ENCODE measurements around the gene LMF1.

The LMF1 gene

DNA sequence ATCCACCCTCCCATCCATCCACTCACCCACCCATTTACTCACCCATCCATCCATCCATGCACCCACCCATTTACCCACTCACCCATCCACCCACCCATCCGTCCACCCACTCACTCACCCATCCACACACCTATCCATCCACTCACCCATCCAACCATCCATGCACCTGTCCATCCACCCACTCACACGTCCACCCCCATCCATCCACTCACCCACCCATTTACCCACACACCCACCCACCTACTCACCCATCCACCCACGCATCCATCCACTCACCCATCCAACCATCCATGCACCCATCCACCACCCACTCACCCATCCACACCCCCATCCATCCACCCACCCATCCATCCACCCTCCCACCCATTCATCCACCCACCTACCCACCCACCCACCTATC, 22.9 kb upstream of the LMF1 start:
- H3K27me3 ChIP-seq (ENCODE audit: control insufficient read depth in 2 of 2, insufficient read depth in 2 of 2, low read length in 2 of 2): peaks cover 12 to 16% of the 10 kb centered on the region in 2 donors
- H3K36me3 ChIP-seq (ENCODE audit: control insufficient read depth in 2 of 2, insufficient read depth in 2 of 2, low read length in 2 of 2): no peaks in the 10 kb centered on the region
- H3K4me1 ChIP-seq (ENCODE audit: control insufficient read depth in 2 of 2, insufficient read depth in 2 of 2, low read length in 2 of 2): no peaks in the 10 kb centered on the region
- H3K4me3 ChIP-seq (ENCODE audit: low read length in 2 of 2): no peak overlapping the region
- H3K9ac ChIP-seq (ENCODE audit: low read depth in 1 of 2, low read length in 2 of 2): no peak overlapping the region
- no peaks in the 10 kb centered on the region for H3K9me3 ChIP-seq (ENCODE audit: control insufficient read depth in 2 of 2, low read length in 2 of 2)
- H3K27ac ChIP-seq (ENCODE audit: low read depth in 2 of 2, low read length in 2 of 2): no peak overlapping the region

DNA sequence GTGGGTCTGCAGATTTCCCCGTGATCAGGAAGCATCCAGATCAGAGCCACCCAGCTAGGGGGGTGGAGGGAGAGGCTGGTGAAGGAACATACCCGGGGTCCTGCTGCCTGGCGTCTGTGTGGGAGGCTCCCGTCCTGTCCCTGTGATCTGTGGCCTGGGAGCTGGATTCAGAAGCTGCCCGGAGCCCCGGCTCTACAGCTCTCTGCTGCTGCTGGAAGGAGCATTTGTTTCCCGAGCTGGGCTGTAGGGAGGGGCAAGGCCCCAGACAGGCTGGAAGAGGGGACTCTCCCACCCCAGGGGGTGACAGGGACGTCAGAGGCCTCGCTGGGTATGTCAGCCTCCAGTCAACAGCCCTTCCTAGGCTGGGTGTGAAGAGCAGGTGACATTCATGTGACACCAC, 21.0 kb upstream of the LMF1 start:
- H3K4me1 ChIP-seq (ENCODE audit: control insufficient read depth in 2 of 2, insufficient read depth in 2 of 2, low read length in 2 of 2): no peaks in the 10 kb centered on the region
- no peak overlapping the region for H3K9ac ChIP-seq (ENCODE audit: low read depth in 1 of 2, low read length in 2 of 2)
- no peak overlapping the region for H3K4me3 ChIP-seq (ENCODE audit: low read length in 2 of 2)
- H3K27ac ChIP-seq (ENCODE audit: low read depth in 2 of 2, low read length in 2 of 2): no peak overlapping the region
- peaks cover 4 to 12% of the 10 kb centered on the region in 2 donors for H3K27me3 ChIP-seq (ENCODE audit: control insufficient read depth in 2 of 2, insufficient read depth in 2 of 2, low read length in 2 of 2)
- H3K36me3 ChIP-seq (ENCODE audit: control insufficient read depth in 2 of 2, insufficient read depth in 2 of 2, low read length in 2 of 2): no peaks in the 10 kb centered on the region
- H3K9me3 ChIP-seq (ENCODE audit: control insufficient read depth in 2 of 2, low read length in 2 of 2): no peaks in the 10 kb centered on the region

DNA sequence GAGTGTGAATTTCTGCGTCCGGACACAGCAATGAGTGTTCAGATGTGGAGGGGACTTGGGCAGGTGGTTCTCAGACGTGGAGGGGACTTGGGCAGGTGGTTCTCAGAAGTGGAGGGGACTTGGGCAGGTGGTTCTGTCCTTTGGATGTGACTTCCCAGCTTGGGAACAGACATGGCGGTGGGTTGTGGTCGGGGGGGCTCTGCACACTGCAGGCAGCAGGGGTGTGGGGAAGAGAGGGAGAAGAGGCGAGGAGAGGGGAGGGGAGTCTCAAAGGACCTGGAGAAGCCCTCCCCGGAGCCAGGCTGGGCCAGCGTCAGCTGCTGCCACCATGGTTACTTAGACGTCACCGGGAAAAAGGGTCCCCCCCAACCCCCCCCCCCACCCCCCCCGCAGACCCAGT, 20.6 kb upstream of the LMF1 start:
- Histone ChIP-seq H3K36me3 (ENCODE audit: control insufficient read depth in 2 of 2, insufficient read depth in 2 of 2, low read length in 2 of 2) (no peaks in the 10 kb centered on the region), H3K4me3 (ENCODE audit: low read length in 2 of 2) (no peak overlapping the region), H3K27me3 (ENCODE audit: control insufficient read depth in 2 of 2, insufficient read depth in 2 of 2, low read length in 2 of 2) (peaks cover 3 to 12% of the 10 kb centered on the region in 2 donors), H3K9me3 (ENCODE audit: control insufficient read depth in 2 of 2, low read length in 2 of 2) (no peaks in the 10 kb centered on the region), H3K9ac (ENCODE audit: low read depth in 1 of 2, low read length in 2 of 2) (no peak overlapping the region), H3K4me1 (ENCODE audit: control insufficient read depth in 2 of 2, insufficient read depth in 2 of 2, low read length in 2 of 2) (no peaks in the 10 kb centered on the region), H3K27ac (ENCODE audit: low read depth in 2 of 2, low read length in 2 of 2) (no peak overlapping the region)

DNA sequence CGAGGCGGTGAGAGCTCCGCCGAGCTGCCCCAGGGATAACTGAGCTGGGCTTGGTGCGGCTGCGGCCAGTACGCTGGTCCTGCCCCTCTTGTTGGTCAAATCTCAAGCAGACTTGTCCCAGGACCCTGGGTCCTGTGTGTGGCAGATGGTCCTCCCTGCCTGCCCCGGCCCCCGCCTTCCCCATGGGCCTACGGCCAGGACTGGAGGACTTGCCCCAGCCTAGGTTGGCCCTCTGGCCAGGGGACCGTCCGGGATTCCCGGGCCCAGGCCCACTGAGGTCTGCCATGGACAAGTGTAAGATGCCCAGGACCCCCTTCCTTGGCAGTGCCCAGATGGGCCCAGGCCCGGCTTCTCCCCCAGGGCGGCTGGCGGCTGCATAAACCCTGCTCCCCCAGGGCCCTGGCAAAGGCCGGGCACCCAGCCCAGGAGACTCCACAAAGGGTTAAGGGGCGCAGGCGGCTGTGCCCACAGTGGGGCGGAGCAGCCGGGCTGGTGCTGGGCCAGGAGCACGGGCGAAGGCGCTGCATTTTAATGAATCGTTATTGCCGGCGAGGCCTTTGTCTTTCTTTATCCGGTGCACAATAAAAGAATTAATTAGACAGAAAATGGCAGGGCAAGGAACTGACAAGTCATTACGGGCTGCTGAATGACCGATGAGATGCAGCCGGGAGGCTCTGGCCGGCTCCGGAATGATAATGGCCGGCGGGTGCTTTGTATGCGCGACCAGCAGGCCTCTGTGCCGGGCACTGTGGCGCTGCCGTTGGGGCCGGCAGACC, 19.9 kb upstream of the LMF1 start:
- no peak overlapping the region for H3K27ac ChIP-seq (ENCODE audit: low read depth in 2 of 2, low read length in 2 of 2)
- no peaks in the 10 kb centered on the region for H3K4me1 ChIP-seq (ENCODE audit: control insufficient read depth in 2 of 2, insufficient read depth in 2 of 2, low read length in 2 of 2)

DNA sequence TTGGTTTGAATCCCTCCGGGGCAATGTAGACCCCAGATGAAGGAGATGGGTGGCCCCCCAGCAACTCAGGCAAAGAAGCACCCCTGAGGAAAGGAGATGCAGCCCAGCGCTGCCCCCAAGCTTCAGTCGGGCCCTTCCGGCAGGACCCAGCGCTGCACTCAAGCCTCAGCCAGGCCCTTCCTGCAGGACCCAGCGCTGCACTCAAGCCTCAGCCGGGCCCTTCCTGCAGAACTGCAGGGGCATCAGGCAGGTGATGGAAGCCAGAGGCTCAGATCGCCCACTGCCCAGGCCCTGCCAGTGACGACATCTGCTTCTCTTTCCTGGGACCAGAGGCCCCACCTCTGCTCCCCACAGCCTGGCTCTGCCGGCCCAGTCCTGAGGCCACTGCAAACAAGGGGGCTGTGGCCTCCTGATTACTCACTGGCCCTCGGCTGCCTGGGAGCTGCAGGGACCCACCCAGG, 18.6 kb upstream of the LMF1 start:
- Histone ChIP-seq H3K27me3 (ENCODE audit: control insufficient read depth in 2 of 2, insufficient read depth in 2 of 2, low read length in 2 of 2) (peaks cover 2 to 5% of the 10 kb centered on the region in 2 donors), H3K4me1 (ENCODE audit: control insufficient read depth in 2 of 2, insufficient read depth in 2 of 2, low read length in 2 of 2) (no peaks in the 10 kb centered on the region), H3K4me3 (ENCODE audit: low read length in 2 of 2) (no peak overlapping the region)

More for the DNA sequence above, 19.9 kb upstream of the LMF1 start:
- Histone ChIP-seq H3K36me3 (ENCODE audit: control insufficient read depth in 2 of 2, insufficient read depth in 2 of 2, low read length in 2 of 2) (no peaks in the 10 kb centered on the region), H3K27me3 (ENCODE audit: control insufficient read depth in 2 of 2, insufficient read depth in 2 of 2, low read length in 2 of 2) (peaks cover 2 to 9% of the 10 kb centered on the region in 2 donors), H3K4me3 (ENCODE audit: low read length in 2 of 2) (no peak overlapping the region), H3K9me3 (ENCODE audit: control insufficient read depth in 2 of 2, low read length in 2 of 2) (no peaks in the 10 kb centered on the region), H3K9ac (ENCODE audit: low read depth in 1 of 2, low read length in 2 of 2) (no peak overlapping the region)

DNA sequence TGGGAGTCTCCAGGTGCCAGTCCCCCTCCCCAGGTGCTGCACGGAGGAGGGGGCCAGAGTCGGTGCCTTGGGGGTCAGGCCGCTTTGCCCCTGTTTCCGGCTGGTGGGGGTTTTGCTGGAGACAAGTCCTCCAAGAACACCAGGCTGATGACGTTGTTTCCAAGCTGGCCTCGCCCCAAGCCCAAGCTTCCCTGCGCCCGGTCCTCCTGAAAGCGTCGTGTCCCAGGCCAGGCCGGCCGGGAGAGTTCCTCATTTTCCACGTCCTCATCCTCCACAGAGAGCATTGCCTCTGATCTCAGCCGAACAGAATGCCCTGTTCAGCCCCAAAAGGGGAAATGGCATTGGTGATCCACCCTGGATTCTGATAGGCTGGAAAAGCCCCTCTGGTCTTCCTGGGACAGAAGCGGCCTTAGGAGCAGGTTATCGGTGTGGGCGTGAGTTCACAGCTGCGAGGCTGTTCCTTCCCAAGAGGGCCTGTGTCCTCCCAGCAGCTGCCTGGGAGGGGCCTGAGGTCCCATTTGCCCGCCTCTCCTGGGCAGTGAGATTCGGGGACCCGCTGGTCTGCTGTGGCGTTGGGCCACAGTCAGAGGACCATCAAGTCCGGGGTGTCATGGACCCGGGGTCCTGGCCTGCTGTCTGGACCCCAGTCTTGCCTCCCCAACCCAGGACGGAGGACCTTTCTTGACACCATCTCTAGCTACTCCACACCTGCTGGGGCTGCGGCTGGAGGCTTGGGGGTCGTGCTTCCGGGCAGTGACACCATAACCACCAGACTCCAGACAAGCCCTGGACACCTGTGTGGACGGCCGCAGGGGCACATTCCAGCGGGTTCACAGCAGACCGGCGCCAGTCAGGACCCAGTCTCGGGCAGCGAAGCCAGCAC, 17.9 kb upstream of the LMF1 start:
- Histone ChIP-seq H3K27ac (ENCODE audit: low read depth in 2 of 2, low read length in 2 of 2) (no peak overlapping the region), H3K36me3 (ENCODE audit: control insufficient read depth in 2 of 2, insufficient read depth in 2 of 2, low read length in 2 of 2) (no peaks in the 10 kb centered on the region), H3K9me3 (ENCODE audit: control insufficient read depth in 2 of 2, low read length in 2 of 2) (no peaks in the 10 kb centered on the region), H3K9ac (ENCODE audit: low read depth in 1 of 2, low read length in 2 of 2) (no peak overlapping the region), H3K4me3 (ENCODE audit: low read length in 2 of 2) (no peak overlapping the region), H3K4me1 (ENCODE audit: control insufficient read depth in 2 of 2, insufficient read depth in 2 of 2, low read length in 2 of 2) (no peaks in the 10 kb centered on the region), H3K27me3 (ENCODE audit: control insufficient read depth in 2 of 2, insufficient read depth in 2 of 2, low read length in 2 of 2) (peaks cover 2 to 5% of the 10 kb centered on the region in 2 donors)

More for the DNA sequence above, 18.6 kb upstream of the LMF1 start:
- no peaks in the 10 kb centered on the region for H3K36me3 ChIP-seq (ENCODE audit: control insufficient read depth in 2 of 2, insufficient read depth in 2 of 2, low read length in 2 of 2)
- no peaks in the 10 kb centered on the region for H3K9me3 ChIP-seq (ENCODE audit: control insufficient read depth in 2 of 2, low read length in 2 of 2)
- H3K27ac ChIP-seq (ENCODE audit: low read depth in 2 of 2, low read length in 2 of 2): no peak overlapping the region
- H3K9ac ChIP-seq (ENCODE audit: low read depth in 1 of 2, low read length in 2 of 2): no peak overlapping the region

DNA sequence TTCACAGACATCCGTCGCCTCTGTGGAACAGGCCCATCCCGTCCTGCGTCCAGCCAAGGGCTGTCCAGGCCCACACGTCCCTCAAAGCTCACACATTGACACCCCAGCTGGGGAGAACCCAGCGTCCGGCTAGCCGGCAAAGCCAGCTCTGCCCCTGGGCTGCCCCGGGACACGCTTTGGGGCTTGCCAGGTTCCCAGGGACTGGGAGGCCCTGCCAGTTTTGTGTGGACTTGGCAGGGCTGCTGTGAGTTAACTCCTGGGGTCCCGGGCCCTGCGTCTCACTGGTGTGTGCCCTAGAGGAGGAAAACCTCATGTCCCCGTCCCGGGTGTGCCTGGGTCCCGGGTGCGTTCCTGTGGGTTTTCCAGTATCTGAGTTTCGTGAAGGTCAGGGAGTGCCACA, 17.1 kb upstream of the LMF1 start:
- Histone ChIP-seq H3K36me3 (ENCODE audit: control insufficient read depth in 2 of 2, insufficient read depth in 2 of 2, low read length in 2 of 2) (no peaks in the 10 kb centered on the region), H3K4me3 (ENCODE audit: low read length in 2 of 2) (no peak overlapping the region), H3K27me3 (ENCODE audit: control insufficient read depth in 2 of 2, insufficient read depth in 2 of 2, low read length in 2 of 2) (peaks cover 3 to 5% of the 10 kb centered on the region in 2 donors), H3K9me3 (ENCODE audit: control insufficient read depth in 2 of 2, low read length in 2 of 2) (no peaks in the 10 kb centered on the region), H3K9ac (ENCODE audit: low read depth in 1 of 2, low read length in 2 of 2) (no peak overlapping the region), H3K27ac (ENCODE audit: low read depth in 2 of 2, low read length in 2 of 2) (no peak overlapping the region), H3K4me1 (ENCODE audit: control insufficient read depth in 2 of 2, insufficient read depth in 2 of 2, low read length in 2 of 2) (no peaks in the 10 kb centered on the region)

DNA sequence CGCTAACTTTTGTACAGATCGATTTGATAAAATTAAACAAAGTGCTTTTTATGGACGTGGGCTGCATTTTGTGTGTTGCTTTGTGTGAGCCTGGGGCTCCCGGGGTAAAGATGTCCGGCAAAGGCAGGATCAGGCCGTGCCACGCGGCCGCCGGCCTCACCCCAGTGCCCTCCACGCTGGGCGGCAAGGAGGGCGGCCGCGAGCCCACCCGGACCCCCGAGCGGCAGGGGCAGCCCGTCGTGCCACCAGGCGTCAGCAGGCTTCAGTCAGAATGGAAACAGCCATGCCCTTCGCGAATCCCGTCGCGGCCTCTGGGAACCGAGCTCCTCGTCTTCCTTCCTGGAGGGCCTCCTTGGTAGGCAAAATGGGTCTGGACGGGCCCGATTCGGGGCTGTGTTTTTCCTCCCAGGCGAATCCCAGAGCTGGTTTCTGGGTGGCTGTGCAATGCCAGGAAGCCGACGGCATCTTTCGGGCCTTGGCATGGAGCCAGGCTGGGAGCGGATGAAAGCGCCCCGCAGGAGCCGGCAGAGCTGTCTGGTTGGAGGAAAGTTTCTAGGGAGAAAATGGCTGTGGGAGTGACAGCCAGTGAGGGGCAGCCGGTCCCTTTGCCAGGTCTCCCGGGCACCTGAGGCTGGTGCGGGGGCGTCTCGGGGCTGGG, 16.3 kb upstream of the LMF1 start:
- Histone ChIP-seq H3K4me1 (ENCODE audit: control insufficient read depth in 2 of 2, insufficient read depth in 2 of 2, low read length in 2 of 2) (no peaks in the 10 kb centered on the region), H3K9ac (ENCODE audit: low read depth in 1 of 2, low read length in 2 of 2) (no peak overlapping the region), H3K4me3 (ENCODE audit: low read length in 2 of 2) (no peak overlapping the region), H3K9me3 (ENCODE audit: control insufficient read depth in 2 of 2, low read length in 2 of 2) (no peaks in the 10 kb centered on the region), H3K27ac (ENCODE audit: low read depth in 2 of 2, low read length in 2 of 2) (no peak overlapping the region), H3K36me3 (ENCODE audit: control insufficient read depth in 2 of 2, insufficient read depth in 2 of 2, low read length in 2 of 2) (no peaks in the 10 kb centered on the region), H3K27me3 (ENCODE audit: control insufficient read depth in 2 of 2, insufficient read depth in 2 of 2, low read length in 2 of 2) (peaks cover 9 to 12% of the 10 kb centered on the region in 2 donors)

DNA sequence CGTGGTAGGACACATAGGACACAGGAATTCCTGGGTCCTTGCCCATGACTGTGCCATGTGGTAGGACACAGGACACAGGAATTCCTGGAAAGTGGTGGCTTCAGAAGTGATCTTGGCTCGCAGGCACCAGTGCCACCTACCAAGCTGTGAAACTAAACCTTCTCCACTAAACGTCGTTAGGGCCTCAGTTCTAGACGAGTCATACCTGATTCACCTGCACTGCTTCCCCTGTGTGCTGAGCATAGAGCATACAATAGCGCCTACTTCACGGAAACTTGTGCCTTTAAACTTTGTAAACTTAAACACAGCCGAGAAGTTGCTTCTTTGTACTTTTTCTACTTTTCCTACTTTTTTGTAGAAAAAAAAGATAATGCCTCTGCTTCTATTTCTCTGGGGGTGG, 15.6 kb upstream of the LMF1 start:
- H3K27me3 ChIP-seq (ENCODE audit: control insufficient read depth in 2 of 2, insufficient read depth in 2 of 2, low read length in 2 of 2): peaks cover 9 to 12% of the 10 kb centered on the region in 2 donors
- H3K4me3 ChIP-seq (ENCODE audit: low read length in 2 of 2): no peak overlapping the region
- H3K9me3 ChIP-seq (ENCODE audit: control insufficient read depth in 2 of 2, low read length in 2 of 2): no peaks in the 10 kb centered on the region

More for the DNA sequence above, 15.6 kb upstream of the LMF1 start:
- no peaks in the 10 kb centered on the region for H3K4me1 ChIP-seq (ENCODE audit: control insufficient read depth in 2 of 2, insufficient read depth in 2 of 2, low read length in 2 of 2)
- no peaks in the 10 kb centered on the region for H3K36me3 ChIP-seq (ENCODE audit: control insufficient read depth in 2 of 2, insufficient read depth in 2 of 2, low read length in 2 of 2)
- no peak overlapping the region for H3K9ac ChIP-seq (ENCODE audit: low read depth in 1 of 2, low read length in 2 of 2)
- H3K27ac ChIP-seq (ENCODE audit: low read depth in 2 of 2, low read length in 2 of 2): no peak overlapping the region
